HUES6 (cell line): ENCODE results near the gene PLPP6.

ENCODE experiments used
- H3K27ac ChIP-seq: 2 replicates; pipeline ENCODE4 v1.7.0; 2013; ENCODE audit warnings: low read depth, mild to moderate bottlenecking, low read length, inconsistent platforms
- H3K27me3 ChIP-seq: 2 replicates; pipeline ENCODE4 v1.6.1; 2013; ENCODE audit warnings: low read length; ENCODE audit not compliant: control insufficient read depth, insufficient read depth
- H3K36me3 ChIP-seq: 2 replicates; pipeline ENCODE4 v1.6.1; 2013; ENCODE audit warnings: low read length; ENCODE audit not compliant: control insufficient read depth, insufficient read depth
- H3K4me1 ChIP-seq: 2 replicates; pipeline ENCODE4 v1.6.1; 2013; ENCODE audit warnings: low read length; ENCODE audit not compliant: control insufficient read depth, insufficient read depth
- H3K4me3 ChIP-seq: 2 replicates; pipeline ENCODE4 v1.5.1; 2013; ENCODE audit warnings: low read depth, low read length
- H3K9ac ChIP-seq: one replicate; pipeline ENCODE4 v1.6.1; 2013; ENCODE audit warnings: mild to moderate bottlenecking, low read length
- H3K9me3 ChIP-seq: 2 replicates; pipeline ENCODE4 v1.6.1; 2013; ENCODE audit warnings: low read depth, low read length; ENCODE audit not compliant: control insufficient read depth, insufficient read depth

Gene PLPP6

GRCh38 chr9:4662108-4662988 lies at the start of gene PLPP6:
PLPP6 (plus strand) TSS chr9:4662294; CDS start chr9:4662376, 82 bp downstream.
- Histone ChIP-seq H3K27me3 (peaks cover 6% of the 10 kb centered on the region; the same call in 1 of the 2 replicates), H3K27ac (peak within 1 kb of the TSS; percentile 45), H3K9ac (peak within 1 kb of the TSS; percentile 51), H3K4me1 (peaks cover 32% of the 10 kb centered on the region), H3K9me3 (no peaks in the 10 kb centered on the region), H3K4me3 (peak within 1 kb of the TSS; percentile 80), H3K36me3 (no peaks in the 10 kb centered on the region)

- Histone ChIP-seq H3K9ac (no peak overlapping the region), H3K27me3 (no peaks in the 10 kb centered on the region), H3K9me3 (no peaks in the 10 kb centered on the region), H3K4me3 (no peak overlapping the region), H3K27ac (no peak overlapping the region), H3K4me1 (peaks cover 13% of the 10 kb centered on the region), H3K36me3 (no peaks in the 10 kb centered on the region)
These were observed 47.5 kb upstream of the PLPP6 start for GRCh38 chr9:4614627-4615026.

GRCh38 chr9:4615251-4615650 lies 46.8 kb upstream of the PLPP6 start:
- Histone ChIP-seq H3K9ac (no peak overlapping the region), H3K9me3 (no peaks in the 10 kb centered on the region), H3K27me3 (no peaks in the 10 kb centered on the region), H3K36me3 (no peaks in the 10 kb centered on the region), H3K27ac (no peak overlapping the region), H3K4me1 (peaks cover 16% of the 10 kb centered on the region), H3K4me3 (no peak overlapping the region)

GRCh38 chr9:4615778-4616177 lies 46.3 kb upstream of the PLPP6 start:
- H3K9ac ChIP-seq = no peak overlapping the region
- H3K36me3 ChIP-seq = no peaks in the 10 kb centered on the region
- H3K27me3 ChIP-seq = no peaks in the 10 kb centered on the region
- H3K27ac ChIP-seq = no peak overlapping the region
- peaks cover 21% of the 10 kb centered on the region for H3K4me1 ChIP-seq
- H3K4me3 ChIP-seq = no peak overlapping the region
- H3K9me3 ChIP-seq = no peaks in the 10 kb centered on the region

GRCh38 chr9:4617752-4618151 lies 44.3 kb upstream of the PLPP6 start:
- H3K9ac ChIP-seq = no peak overlapping the region
- H3K4me1 ChIP-seq = peaks cover 37% of the 10 kb centered on the region
- no peaks in the 10 kb centered on the region for H3K27me3 ChIP-seq
- H3K36me3 ChIP-seq = no peaks in the 10 kb centered on the region
- H3K9me3 ChIP-seq = no peaks in the 10 kb centered on the region
- H3K27ac ChIP-seq = no peak overlapping the region
- no peak overlapping the region for H3K4me3 ChIP-seq

GRCh38 chr9:4618700-4619099 lies 43.4 kb upstream of the PLPP6 start:
- Histone ChIP-seq H3K9me3 (no peaks in the 10 kb centered on the region), H3K4me1 (peaks cover 37% of the 10 kb centered on the region), H3K27me3 (no peaks in the 10 kb centered on the region), H3K4me3 (no peak overlapping the region), H3K36me3 (no peaks in the 10 kb centered on the region), H3K27ac (no peak overlapping the region), H3K9ac (no peak overlapping the region)

GRCh38 chr9:4620057-4620765 lies 41.9 kb upstream of the PLPP6 start:
- Histone ChIP-seq H3K27me3 (no peaks in the 10 kb centered on the region), H3K9ac (no peak overlapping the region), H3K27ac (peak overlapping the region; percentile 41; the same call in 1 of the 2 replicates), H3K9me3 (no peaks in the 10 kb centered on the region), H3K36me3 (no peaks in the 10 kb centered on the region), H3K4me3 (no peak overlapping the region), H3K4me1 (peaks cover 37% of the 10 kb centered on the region)

- H3K9me3 ChIP-seq = no peaks in the 10 kb centered on the region
- no peak overlapping the region for H3K4me3 ChIP-seq
- no peaks in the 10 kb centered on the region for H3K27me3 ChIP-seq
- H3K4me1 ChIP-seq = peaks cover 37% of the 10 kb centered on the region
- H3K9ac ChIP-seq = no peak overlapping the region
- peak overlapping the region; percentile 41 for H3K27ac ChIP-seq
- H3K36me3 ChIP-seq = no peaks in the 10 kb centered on the region
These were observed 41.1 kb upstream of the PLPP6 start for GRCh38 chr9:4620881-4621555.

- H3K27ac ChIP-seq = no peak overlapping the region
- H3K9ac ChIP-seq = no peak overlapping the region
- no peaks in the 10 kb centered on the region for H3K9me3 ChIP-seq
- peaks cover 35% of the 10 kb centered on the region for H3K4me1 ChIP-seq
- no peaks in the 10 kb centered on the region for H3K36me3 ChIP-seq
- H3K27me3 ChIP-seq = no peaks in the 10 kb centered on the region
- no peak overlapping the region for H3K4me3 ChIP-seq
These were observed 40.1 kb upstream of the PLPP6 start for GRCh38 chr9:4622016-4622415.

- no peak overlapping the region for H3K4me3 ChIP-seq
- no peaks in the 10 kb centered on the region for H3K36me3 ChIP-seq
- H3K9ac ChIP-seq = no peak overlapping the region
- H3K4me1 ChIP-seq = peaks cover 8% of the 10 kb centered on the region
- H3K27me3 ChIP-seq = no peaks in the 10 kb centered on the region
- H3K9me3 ChIP-seq = no peaks in the 10 kb centered on the region
- H3K27ac ChIP-seq = no peak overlapping the region
These were observed 31.3 kb upstream of the PLPP6 start for GRCh38 chr9:4630836-4631235.

- Histone ChIP-seq H3K27me3 (no peaks in the 10 kb centered on the region), H3K9ac (no peak overlapping the region), H3K27ac (no peak overlapping the region), H3K4me3 (no peak overlapping the region), H3K36me3 (no peaks in the 10 kb centered on the region), H3K9me3 (no peaks in the 10 kb centered on the region), H3K4me1 (peaks cover 5% of the 10 kb centered on the region; the same call in 1 of the 2 replicates)
These were observed 23.1 kb upstream of the PLPP6 start for GRCh38 chr9:4638968-4639367.
